GM08714 (cell line): ENCODE data around the gene NCAPH2.

Source experiments
- H3K4me3 ChIP-seq: fragments of 200-500 bp; sonication (Bioruptor generic); 2 replicates; pipeline ENCODE4 v1.5.1; 2014; ENCODE audit warnings: mild to moderate bottlenecking, low read length, inconsistent platforms
- ZNF274 ChIP-seq: IDR thresholded peaks from 2 replicates; pipeline ENCODE4 v1.6.1; 2012; ENCODE audit warnings: mild to moderate bottlenecking, low read depth, low read length

Gene NCAPH2

GRCh38 chr22:50562523-50563412 lies 54.7 kb downstream of the NCAPH2 start, which contains the start of gene SYCE3:
Gene SYCE3 (minus strand): TSS chr22:50562919. CDS start chr22:50556405, 6,514 bp downstream.
- no peak for TF ChIP-seq ZNF274
- H3K4me3 ChIP-seq: peak within 1 kb of the TSS; percentile 61; the same call in 1 of the 2 replicates

- no peak for TF ChIP-seq ZNF274
- peak overlapping the region; percentile 61; the same call in 1 of the 2 replicates for H3K4me3 ChIP-seq
Measured at GRCh38 chr22:50563413-50564160, 55.6 kb downstream of the NCAPH2 start.

GRCh38 chr22:50564289-50564688 lies 56.3 kb downstream of the NCAPH2 start:
- no peak for TF ChIP-seq ZNF274
- H3K4me3 ChIP-seq: no peak overlapping the region

GRCh38 chr22:50567721-50568252 lies 59.8 kb downstream of the NCAPH2 start:
- no peak for TF ChIP-seq ZNF274
- no peak overlapping the region for H3K4me3 ChIP-seq

GRCh38 chr22:50568626-50569025 lies 60.6 kb downstream of the NCAPH2 start:
- no peak overlapping the region for H3K4me3 ChIP-seq
- no peak for TF ChIP-seq ZNF274

GRCh38 chr22:50569041-50569459 lies 61.0 kb downstream of the NCAPH2 start:
- no peak overlapping the region for H3K4me3 ChIP-seq
- TF ChIP-seq ZNF274: no peak

GRCh38 chr22:50569896-50570535 lies 62.0 kb downstream of the NCAPH2 start:
- H3K4me3 ChIP-seq: no peak overlapping the region
- no peak for TF ChIP-seq ZNF274

- no peak overlapping the region for H3K4me3 ChIP-seq
- TF ChIP-seq ZNF274: no peak
Measured at GRCh38 chr22:50570861-50571260, 62.8 kb downstream of the NCAPH2 start.

GRCh38 chr22:50571264-50572175 lies 63.5 kb downstream of the NCAPH2 start:
- H3K4me3 ChIP-seq: no peak overlapping the region
- no peak for TF ChIP-seq ZNF274

GRCh38 chr22:50572965-50573364 lies 64.9 kb downstream of the NCAPH2 start:
- no peak for TF ChIP-seq ZNF274

GRCh38 chr22:50573491-50574382 lies 65.7 kb downstream of the NCAPH2 start:
- TF ChIP-seq ZNF274: no peak
- no peak overlapping the region for H3K4me3 ChIP-seq

More at GRCh38 chr22:50572965-50573364, 64.9 kb downstream of the NCAPH2 start:
- no peak overlapping the region for H3K4me3 ChIP-seq

GRCh38 chr22:50574383-50574755 lies 66.3 kb downstream of the NCAPH2 start:
- TF ChIP-seq ZNF274: no peak
- H3K4me3 ChIP-seq: no peak overlapping the region
